Measurements from ENCODE around the gene MSH5.
"Not testable (repeated sequence)": the region's sequence is repeated elsewhere in the genome, so short reads cannot be mapped to it uniquely, and the experiment has no call there.

DNA sequence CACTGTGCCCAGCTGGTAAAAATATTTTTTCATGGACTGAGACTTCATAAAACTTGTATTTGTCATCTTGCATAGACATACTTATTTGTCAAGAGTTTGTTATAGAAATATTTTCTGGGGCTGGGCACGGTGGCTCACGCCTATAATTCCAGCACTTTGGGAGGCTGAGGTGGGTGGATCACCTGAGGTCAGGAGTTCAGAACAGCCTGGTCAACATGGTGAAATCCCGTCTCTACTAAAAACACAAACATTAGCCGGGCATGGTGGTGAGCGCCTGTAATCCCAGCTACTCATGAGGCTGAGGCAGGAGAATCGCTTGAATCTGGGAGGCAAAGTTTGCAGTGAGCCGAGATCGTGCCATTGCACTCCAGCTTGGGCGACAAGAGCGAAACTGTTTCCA lies 68.8 kb downstream of the MSH5 start:
- not testable (repeated sequence) for TF ChIP-seq POLR2A, EP300 (IDR thresholded peaks at IDR 0.05)
- TF ChIP-seq, protein P1, sequence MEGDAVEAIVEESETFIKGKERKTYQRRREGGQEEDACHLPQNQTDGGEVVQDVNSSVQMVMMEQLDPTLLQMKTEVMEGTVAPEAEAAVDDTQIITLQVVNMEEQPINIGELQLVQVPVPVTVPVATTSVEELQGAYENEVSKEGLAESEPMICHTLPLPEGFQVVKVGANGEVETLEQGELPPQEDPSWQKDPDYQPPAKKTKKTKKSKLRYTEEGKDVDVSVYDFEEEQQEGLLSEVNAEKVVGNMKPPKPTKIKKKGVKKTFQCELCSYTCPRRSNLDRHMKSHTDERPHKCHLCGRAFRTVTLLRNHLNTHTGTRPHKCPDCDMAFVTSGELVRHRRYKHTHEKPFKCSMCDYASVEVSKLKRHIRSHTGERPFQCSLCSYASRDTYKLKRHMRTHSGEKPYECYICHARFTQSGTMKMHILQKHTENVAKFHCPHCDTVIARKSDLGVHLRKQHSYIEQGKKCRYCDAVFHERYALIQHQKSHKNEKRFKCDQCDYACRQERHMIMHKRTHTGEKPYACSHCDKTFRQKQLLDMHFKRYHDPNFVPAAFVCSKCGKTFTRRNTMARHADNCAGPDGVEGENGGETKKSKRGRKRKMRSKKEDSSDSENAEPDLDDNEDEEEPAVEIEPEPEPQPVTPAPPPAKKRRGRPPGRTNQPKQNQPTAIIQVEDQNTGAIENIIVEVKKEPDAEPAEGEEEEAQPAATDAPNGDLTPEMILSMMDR (IDR thresholded peaks at IDR 0.05): not testable (repeated sequence)
